SK-N-SH treated with all-trans-retinoic acid at 6 μM for 48 hours (cell line): Measurements from ENCODE around the gene NDUFB1.
A peak's percentile ranks its signal among the peaks of the same experiment; 100 is the strongest.

Source experiments
- ATAC-seq: fragments of 200-7000 bp; cut with Tn5 transposase; 3 replicates; pipeline ENCODE4 v1.9.1; 2020; ENCODE audit warnings: mild to moderate bottlenecking, moderate library complexity
- ARNTL ChIP-seq: fragments of 450-650 bp; formaldehyde crosslinking; IDR thresholded peaks from 2 replicates; pipeline ENCODE4 v1.5.0; 2020; ENCODE audit warnings: low read depth, mild to moderate bottlenecking, moderate library complexity, borderline replicate concordance
- BACH2 ChIP-seq: fragments of 250-450 bp; sonication (Bioruptor Pico); IDR thresholded peaks from 2 replicates; pipeline ENCODE4 v1.9.0; 2021; ENCODE audit warnings: mild to moderate bottlenecking, borderline replicate concordance
- ESRRG ChIP-seq: fragments of 250-450 bp; sonication (Bioruptor Pico); IDR thresholded peaks from 2 replicates; pipeline ENCODE4 v1.6.1; 2021; ENCODE audit warnings: mild to moderate bottlenecking
- ISL1 ChIP-seq: fragments of 250-450 bp; sonication (Bioruptor Pico); IDR thresholded peaks from 2 replicates; pipeline ENCODE4 v2.1.2; 2022; ENCODE audit warnings: mild to moderate bottlenecking, moderate library complexity
- OSR1 ChIP-seq: fragments of 250-450 bp; sonication (Bioruptor Pico); IDR thresholded peaks from 2 replicates; pipeline ENCODE4 v1.8.0; 2022; ENCODE audit warnings: moderate library complexity, mild to moderate bottlenecking, inconsistent platforms
- RARB ChIP-seq: fragments of 250-450 bp; sonication (Bioruptor Pico); IDR thresholded peaks from 2 replicates; pipeline ENCODE4 v1.8.0; 2021; ENCODE audit warnings: mild to moderate bottlenecking, moderate library complexity
- SNAI2 ChIP-seq: fragments of 250-450 bp; sonication (Bioruptor Pico); IDR thresholded peaks from 2 replicates; pipeline ENCODE4 v1.5.0; 2020; ENCODE audit warnings: mild to moderate bottlenecking, moderate library complexity
- TCF4 ChIP-seq: fragments of 250-450 bp; sonication (Bioruptor Pico); IDR thresholded peaks from 2 replicates; pipeline ENCODE4 v1.8.0; 2021; ENCODE audit warnings: mild to moderate bottlenecking, moderate library complexity, borderline replicate concordance
- TOX ChIP-seq: fragments of 250-450 bp; sonication (Bioruptor Pico); IDR thresholded peaks from 2 replicates; pipeline ENCODE4 v1.8.0; 2021; ENCODE audit warnings: mild to moderate bottlenecking, moderate library complexity, borderline replicate concordance
- ZC3H10 ChIP-seq: fragments of 250-450 bp; sonication (Bioruptor Pico); IDR thresholded peaks from 2 replicates; pipeline ENCODE4 v1.5.1; 2021; ENCODE audit warnings: mild to moderate bottlenecking, moderate library complexity
- ZFP3 ChIP-seq: fragments of 250-450 bp; sonication (Bioruptor Pico); IDR thresholded peaks from 2 replicates; pipeline ENCODE4 v1.5.0; 2020; ENCODE audit warnings: mild to moderate bottlenecking, moderate library complexity
- ZNF565 ChIP-seq: fragments of 450-650 bp; formaldehyde crosslinking; conservative IDR thresholded peaks from 2 replicates; pipeline ENCODE4 v1.5.0; 2020; ENCODE audit warnings: low read depth, mild to moderate bottlenecking, moderate library complexity
- ZNF70 ChIP-seq: fragments of 450-650 bp; formaldehyde crosslinking; IDR thresholded peaks from 2 replicates; pipeline ENCODE4 v1.5.0; 2020; ENCODE audit warnings: mild to moderate bottlenecking, moderate library complexity
- ZNF8 ChIP-seq: fragments of 450-650 bp; formaldehyde crosslinking; IDR thresholded peaks from 2 replicates; pipeline ENCODE4 v1.5.0; 2020; ENCODE audit warnings: mild to moderate bottlenecking, moderate library complexity
- TF ChIP-seq, protein P1 (sequence below): fragments of 250-450 bp; sonication (Bioruptor Pico); IDR thresholded peaks from 2 replicates; pipeline ENCODE4 v1.5.0; 2020; ENCODE audit warnings: mild to moderate bottlenecking, moderate library complexity
- TF ChIP-seq, protein P2 (sequence below): fragments of 250-450 bp; sonication (Bioruptor Pico); IDR thresholded peaks from 2 replicates; pipeline ENCODE4 v1.5.1; 2021; ENCODE audit warnings: mild to moderate bottlenecking, moderate library complexity
- TF ChIP-seq, protein P3 (sequence below): fragments of 250-450 bp; sonication (Bioruptor Pico); IDR thresholded peaks from 2 replicates; pipeline ENCODE4 v1.8.0; 2020; ENCODE audit warnings: mild to moderate bottlenecking, moderate library complexity, borderline replicate concordance
- TF ChIP-seq, protein P4 (sequence below): fragments of 250-450 bp; sonication (Bioruptor Pico); IDR thresholded peaks from 2 replicates; pipeline ENCODE4 v1.8.0; 2021; ENCODE audit warnings: low read depth, mild to moderate bottlenecking, moderate library complexity, borderline replicate concordance

The NDUFB1 gene

DNA sequence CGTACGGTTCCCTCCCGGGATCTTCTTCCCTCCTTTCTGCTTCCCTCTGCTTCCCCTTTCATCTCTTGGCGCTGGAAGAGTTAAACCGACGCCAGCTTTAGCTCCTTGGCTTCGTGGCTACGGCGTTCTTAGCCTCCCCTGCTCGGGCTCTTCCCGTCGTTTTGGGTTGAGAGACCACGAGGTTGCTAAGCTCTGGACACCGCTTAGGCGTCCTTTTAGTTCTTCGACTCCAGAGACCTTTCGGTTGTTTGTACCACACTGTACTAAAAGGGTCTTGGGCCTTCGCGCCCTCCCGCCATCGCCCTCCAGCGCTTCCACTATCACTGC, 808 bp upstream of the NDUFB1 start:
- TF ChIP-seq TCF4, result no peak
- TF ChIP-seq OSR1, result no peak
- no peak for TF ChIP-seq ESRRG (CRISPR knock-in tag)
- TF ChIP-seq ZNF70 (CRISPR knock-in tag), result no peak
- TF ChIP-seq, protein P1, sequence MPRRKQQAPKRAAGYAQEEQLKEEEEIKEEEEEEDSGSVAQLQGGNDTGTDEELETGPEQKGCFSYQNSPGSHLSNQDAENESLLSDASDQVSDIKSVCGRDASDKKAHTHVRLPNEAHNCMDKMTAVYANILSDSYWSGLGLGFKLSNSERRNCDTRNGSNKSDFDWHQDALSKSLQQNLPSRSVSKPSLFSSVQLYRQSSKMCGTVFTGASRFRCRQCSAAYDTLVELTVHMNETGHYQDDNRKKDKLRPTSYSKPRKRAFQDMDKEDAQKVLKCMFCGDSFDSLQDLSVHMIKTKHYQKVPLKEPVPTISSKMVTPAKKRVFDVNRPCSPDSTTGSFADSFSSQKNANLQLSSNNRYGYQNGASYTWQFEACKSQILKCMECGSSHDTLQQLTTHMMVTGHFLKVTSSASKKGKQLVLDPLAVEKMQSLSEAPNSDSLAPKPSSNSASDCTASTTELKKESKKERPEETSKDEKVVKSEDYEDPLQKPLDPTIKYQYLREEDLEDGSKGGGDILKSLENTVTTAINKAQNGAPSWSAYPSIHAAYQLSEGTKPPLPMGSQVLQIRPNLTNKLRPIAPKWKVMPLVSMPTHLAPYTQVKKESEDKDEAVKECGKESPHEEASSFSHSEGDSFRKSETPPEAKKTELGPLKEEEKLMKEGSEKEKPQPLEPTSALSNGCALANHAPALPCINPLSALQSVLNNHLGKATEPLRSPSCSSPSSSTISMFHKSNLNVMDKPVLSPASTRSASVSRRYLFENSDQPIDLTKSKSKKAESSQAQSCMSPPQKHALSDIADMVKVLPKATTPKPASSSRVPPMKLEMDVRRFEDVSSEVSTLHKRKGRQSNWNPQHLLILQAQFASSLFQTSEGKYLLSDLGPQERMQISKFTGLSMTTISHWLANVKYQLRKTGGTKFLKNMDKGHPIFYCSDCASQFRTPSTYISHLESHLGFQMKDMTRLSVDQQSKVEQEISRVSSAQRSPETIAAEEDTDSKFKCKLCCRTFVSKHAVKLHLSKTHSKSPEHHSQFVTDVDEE, result no peak
- TF ChIP-seq, protein P2, sequence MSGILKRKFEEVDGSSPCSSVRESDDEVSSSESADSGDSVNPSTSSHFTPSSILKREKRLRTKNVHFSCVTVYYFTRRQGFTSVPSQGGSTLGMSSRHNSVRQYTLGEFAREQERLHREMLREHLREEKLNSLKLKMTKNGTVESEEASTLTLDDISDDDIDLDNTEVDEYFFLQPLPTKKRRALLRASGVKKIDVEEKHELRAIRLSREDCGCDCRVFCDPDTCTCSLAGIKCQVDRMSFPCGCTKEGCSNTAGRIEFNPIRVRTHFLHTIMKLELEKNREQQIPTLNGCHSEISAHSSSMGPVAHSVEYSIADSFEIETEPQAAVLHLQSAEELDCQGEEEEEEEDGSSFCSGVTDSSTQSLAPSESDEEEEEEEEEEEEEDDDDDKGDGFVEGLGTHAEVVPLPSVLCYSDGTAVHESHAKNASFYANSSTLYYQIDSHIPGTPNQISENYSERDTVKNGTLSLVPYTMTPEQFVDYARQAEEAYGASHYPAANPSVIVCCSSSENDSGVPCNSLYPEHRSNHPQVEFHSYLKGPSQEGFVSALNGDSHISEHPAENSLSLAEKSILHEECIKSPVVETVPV, result no peak
- TF ChIP-seq BACH2 (CRISPR knock-in tag), result no peak
- TF ChIP-seq, protein P3, sequence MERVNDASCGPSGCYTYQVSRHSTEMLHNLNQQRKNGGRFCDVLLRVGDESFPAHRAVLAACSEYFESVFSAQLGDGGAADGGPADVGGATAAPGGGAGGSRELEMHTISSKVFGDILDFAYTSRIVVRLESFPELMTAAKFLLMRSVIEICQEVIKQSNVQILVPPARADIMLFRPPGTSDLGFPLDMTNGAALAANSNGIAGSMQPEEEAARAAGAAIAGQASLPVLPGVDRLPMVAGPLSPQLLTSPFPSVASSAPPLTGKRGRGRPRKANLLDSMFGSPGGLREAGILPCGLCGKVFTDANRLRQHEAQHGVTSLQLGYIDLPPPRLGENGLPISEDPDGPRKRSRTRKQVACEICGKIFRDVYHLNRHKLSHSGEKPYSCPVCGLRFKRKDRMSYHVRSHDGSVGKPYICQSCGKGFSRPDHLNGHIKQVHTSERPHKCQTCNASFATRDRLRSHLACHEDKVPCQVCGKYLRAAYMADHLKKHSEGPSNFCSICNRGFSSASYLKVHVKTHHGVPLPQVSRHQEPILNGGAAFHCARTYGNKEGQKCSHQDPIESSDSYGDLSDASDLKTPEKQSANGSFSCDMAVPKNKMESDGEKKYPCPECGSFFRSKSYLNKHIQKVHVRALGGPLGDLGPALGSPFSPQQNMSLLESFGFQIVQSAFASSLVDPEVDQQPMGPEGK (CRISPR knock-in tag), result no peak
- no peak for TF ChIP-seq SNAI2
- no peak for TF ChIP-seq ISL1 (CRISPR knock-in tag)
- TF ChIP-seq ZFP3, result no peak
- TF ChIP-seq, protein P4, sequence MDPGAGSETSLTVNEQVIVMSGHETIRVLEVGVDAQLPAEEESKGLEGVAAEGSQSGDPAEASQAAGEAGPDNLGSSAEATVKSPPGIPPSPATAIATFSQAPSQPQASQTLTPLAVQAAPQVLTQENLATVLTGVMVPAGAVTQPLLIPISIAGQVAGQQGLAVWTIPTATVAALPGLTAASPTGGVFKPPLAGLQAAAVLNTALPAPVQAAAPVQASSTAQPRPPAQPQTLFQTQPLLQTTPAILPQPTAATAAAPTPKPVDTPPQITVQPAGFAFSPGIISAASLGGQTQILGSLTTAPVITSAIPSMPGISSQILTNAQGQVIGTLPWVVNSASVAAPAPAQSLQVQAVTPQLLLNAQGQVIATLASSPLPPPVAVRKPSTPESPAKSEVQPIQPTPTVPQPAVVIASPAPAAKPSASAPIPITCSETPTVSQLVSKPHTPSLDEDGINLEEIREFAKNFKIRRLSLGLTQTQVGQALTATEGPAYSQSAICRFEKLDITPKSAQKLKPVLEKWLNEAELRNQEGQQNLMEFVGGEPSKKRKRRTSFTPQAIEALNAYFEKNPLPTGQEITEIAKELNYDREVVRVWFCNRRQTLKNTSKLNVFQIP, result no peak
- no peak for TF ChIP-seq ZNF8 (CRISPR knock-in tag)
- ATAC-seq, result peak; percentile 46

DNA sequence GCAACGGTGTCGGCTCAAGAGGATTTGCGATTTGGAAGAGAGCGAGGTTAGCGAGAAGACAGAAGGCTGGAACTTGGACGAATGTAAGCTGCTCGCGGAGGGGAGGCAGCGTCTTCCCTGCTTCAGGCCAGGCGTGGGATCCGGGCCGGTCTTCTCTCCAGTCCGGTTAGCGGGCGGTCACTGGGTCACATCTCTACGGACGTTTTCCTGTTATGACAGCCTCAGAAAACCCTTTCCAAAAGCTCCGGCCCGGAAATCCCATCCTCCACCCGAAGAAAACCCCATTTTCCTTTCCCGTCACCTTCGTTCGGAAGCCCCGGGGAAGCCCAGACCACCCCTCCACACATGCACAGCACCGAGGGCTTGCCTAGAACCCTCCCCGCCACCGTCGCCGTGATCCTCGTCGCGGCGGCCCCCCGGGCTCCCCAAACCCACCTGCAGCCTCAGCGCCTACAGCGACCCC, 268 bp downstream of the NDUFB1 start:
- TF ChIP-seq TCF4, result no peak
- TF ChIP-seq SNAI2, result no peak
- TF ChIP-seq ZNF8 (CRISPR knock-in tag), result no peak
- TF ChIP-seq, protein P4, result no peak
- TF ChIP-seq RARB (CRISPR knock-in tag), result no peak
- TF ChIP-seq, protein P1, result no peak
- TF ChIP-seq BACH2 (CRISPR knock-in tag), result no peak
- no peak for TF ChIP-seq ZC3H10
- TF ChIP-seq TOX (CRISPR knock-in tag), result no peak
- no peak for TF ChIP-seq ARNTL
- no peak for TF ChIP-seq ZNF565 (CRISPR knock-in tag)
- no peak for TF ChIP-seq ESRRG (CRISPR knock-in tag)
- TF ChIP-seq ZNF70 (CRISPR knock-in tag), result no peak
- no peak for TF ChIP-seq ZFP3
- peak; percentile 57 for ATAC-seq

DNA sequence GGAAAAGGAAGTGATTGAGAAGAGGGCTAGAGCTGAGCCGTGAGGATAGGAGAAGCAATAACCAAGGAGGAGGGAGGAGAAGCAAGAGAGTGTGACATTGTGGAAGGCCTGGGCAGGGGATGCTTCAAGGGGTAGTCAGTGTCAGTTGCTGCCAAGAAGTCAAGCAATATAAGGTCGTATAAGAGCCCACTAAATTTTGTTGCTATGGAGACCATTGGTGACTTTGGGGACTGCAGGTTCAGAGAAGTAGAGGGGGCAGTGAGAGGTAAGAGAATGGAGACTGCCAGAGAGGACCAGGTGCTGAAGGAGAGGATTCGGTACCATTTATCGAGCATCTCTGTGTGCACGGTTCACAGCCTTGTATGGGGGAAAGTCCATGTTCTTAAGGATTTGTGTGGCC, 12.0 kb downstream of the NDUFB1 start:
- no peak for TF ChIP-seq ZNF8 (CRISPR knock-in tag)
- TF ChIP-seq, all 23 proteins: peak for 0
- no peak for ATAC-seq
